ENCODE measurements around the gene DISC1. TPM values are rescaled to one million over a fixed set of nuclear protein-coding genes. Genes with fewer than 3 reads are reported as not detected.

DISC1 gene
- total RNA-seq, 2 experiments from 2014 or later = 12.6 to 14.7 TPM

- no peaks in the 10 kb centered on the region for H3K9me3 Mint-ChIP-seq (ENCODE audit: insufficient read depth)
- no peaks in the 10 kb centered on the region for H3K4me1 Mint-ChIP-seq (ENCODE audit: low read depth)
- ChIA-PET POLR2A (no interaction called here), CTCF (no interaction called here)
- H3K27ac Mint-ChIP-seq = no peak overlapping the region
- no peak for DNase-seq
- no peak overlapping the region for H3K4me3 Mint-ChIP-seq
- ATAC-seq = no peak
- no peaks in the 10 kb centered on the region for H3K27me3 Mint-ChIP-seq (ENCODE audit: low read depth)
- no peaks in the 10 kb centered on the region for H3K36me3 Mint-ChIP-seq (ENCODE audit: low read depth)
These were observed 378.7 kb downstream of the DISC1 start for GRCh38 chr1:232005300-232005699.

DNA sequence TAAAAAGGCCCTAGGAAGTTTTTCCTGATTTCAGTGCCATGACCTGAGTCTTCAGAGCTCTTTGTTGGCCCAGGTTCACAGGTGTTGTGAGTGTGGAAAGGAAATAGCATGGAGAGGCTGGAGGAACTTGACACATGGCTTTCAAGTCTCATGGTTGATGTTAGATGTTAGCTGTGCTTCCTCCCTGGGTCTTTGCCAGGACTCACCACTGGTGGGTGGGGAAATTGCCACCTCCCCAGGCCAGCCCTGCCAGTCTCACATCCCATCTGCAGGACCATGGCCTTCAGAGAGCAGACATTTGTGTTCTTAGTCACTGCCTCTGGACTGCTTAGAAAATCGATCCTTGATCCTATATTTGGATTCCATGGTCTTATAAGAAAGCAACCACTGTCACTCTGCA, 383.2 kb downstream of the DISC1 start:
- no peaks in the 10 kb centered on the region for H3K36me3 Mint-ChIP-seq (ENCODE audit: low read depth)
- H3K4me3 Mint-ChIP-seq = no peak overlapping the region
- DNase-seq (no peak), ATAC-seq (no peak)
- no peaks in the 10 kb centered on the region for H3K27me3 Mint-ChIP-seq (ENCODE audit: low read depth)
- no peaks in the 10 kb centered on the region for H3K4me1 Mint-ChIP-seq (ENCODE audit: low read depth)
- ChIA-PET CTCF (no interaction called here), POLR2A (no interaction called here)
- H3K9me3 Mint-ChIP-seq (ENCODE audit: insufficient read depth) = no peaks in the 10 kb centered on the region
- H3K27ac Mint-ChIP-seq = no peak overlapping the region

DNA sequence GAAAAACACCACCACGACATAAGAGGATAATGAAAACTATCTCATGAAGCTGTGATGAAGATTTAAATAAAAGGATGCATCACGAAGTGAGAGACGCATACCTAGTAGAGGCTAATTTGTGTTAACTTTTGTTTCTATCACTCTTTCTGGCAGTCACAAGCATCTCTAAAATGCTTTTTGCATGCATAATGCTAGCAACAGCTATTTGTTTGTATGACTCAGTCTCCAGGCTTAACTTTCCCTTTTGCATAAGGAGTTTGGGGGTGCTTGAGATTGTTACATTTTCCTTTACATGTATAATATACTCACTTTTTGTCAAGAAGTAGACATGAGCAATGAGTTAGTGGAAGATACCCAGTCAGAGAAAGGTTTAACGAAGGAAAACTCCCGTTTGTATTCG, 385.4 kb downstream of the DISC1 start:
- no peak overlapping the region for H3K27ac Mint-ChIP-seq
- no peaks in the 10 kb centered on the region for H3K9me3 Mint-ChIP-seq (ENCODE audit: insufficient read depth)
- H3K36me3 Mint-ChIP-seq (ENCODE audit: low read depth) = no peaks in the 10 kb centered on the region
- ChIA-PET POLR2A (no interaction called here), CTCF (no interaction called here)
- no peaks in the 10 kb centered on the region for H3K27me3 Mint-ChIP-seq (ENCODE audit: low read depth)
- ATAC-seq (no peak), DNase-seq (no peak)
- H3K4me1 Mint-ChIP-seq (ENCODE audit: low read depth) = no peaks in the 10 kb centered on the region
- no peak overlapping the region for H3K4me3 Mint-ChIP-seq

DNA sequence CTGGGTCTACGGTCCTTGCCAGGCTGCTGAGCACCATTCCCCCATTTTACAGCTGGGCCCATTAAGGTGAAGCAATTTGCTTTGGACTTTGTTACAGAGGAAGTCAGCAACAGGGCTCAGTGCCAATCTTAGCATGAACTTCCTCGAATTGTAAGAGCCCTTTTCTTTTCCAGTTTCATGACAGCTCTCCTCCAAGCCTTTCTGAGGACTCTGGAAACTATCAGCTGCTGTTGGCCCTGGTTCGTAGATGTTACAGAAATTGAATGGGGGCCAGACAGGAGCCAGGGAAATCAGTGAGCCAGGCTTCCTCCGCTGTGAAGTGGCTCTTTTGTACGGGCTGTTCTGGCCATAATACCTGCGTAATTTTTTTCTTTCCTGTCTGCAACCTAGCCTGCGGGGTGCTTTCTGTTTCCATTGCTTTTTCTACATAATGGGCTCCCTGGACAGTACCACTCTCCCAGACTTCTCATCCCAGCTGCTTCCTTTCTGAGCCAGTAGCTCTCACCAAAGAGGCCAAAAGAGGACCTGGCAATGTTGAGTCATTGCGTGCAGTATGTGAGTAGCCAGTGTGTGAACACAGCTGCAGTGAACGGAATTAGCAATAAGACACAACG, 386.3 kb downstream of the DISC1 start:
- Mint-ChIP-seq H3K4me1 (ENCODE audit: low read depth) (no peaks in the 10 kb centered on the region), H3K9me3 (ENCODE audit: insufficient read depth) (no peaks in the 10 kb centered on the region), H3K27me3 (ENCODE audit: low read depth) (no peaks in the 10 kb centered on the region), H3K4me3 (no peak overlapping the region), H3K27ac (no peak overlapping the region), H3K36me3 (ENCODE audit: low read depth) (no peaks in the 10 kb centered on the region)
- ChIA-PET POLR2A (no interaction called here), CTCF (no interaction called here)
- DNase-seq (no peak), ATAC-seq (no peak)

DNA sequence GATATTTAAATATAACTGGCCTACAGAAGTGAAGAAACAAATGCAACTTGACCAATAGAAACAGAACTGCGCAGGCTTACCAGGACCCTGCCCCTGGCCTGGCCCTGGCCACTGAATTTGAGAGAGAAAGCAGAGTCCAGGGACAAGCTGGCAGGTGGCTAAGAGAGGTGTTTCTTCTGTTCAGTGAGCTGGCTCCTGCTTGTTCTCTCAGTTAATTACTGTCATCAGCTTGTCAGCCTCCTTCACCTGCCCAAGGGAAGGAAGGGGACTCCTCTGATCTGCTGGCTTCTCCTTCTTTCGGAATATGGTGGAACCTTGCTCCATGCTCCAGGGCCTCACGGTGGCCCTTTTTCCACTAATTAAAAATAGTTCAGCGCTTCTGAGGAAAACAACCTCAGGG, 388.4 kb downstream of the DISC1 start:
- no peak overlapping the region for H3K4me3 Mint-ChIP-seq
- H3K4me1 Mint-ChIP-seq (ENCODE audit: low read depth) = no peaks in the 10 kb centered on the region
- H3K9me3 Mint-ChIP-seq (ENCODE audit: insufficient read depth) = no peaks in the 10 kb centered on the region
- ATAC-seq (no peak), DNase-seq (no peak)
- POLR2A ChIA-PET = no interaction called here
- no peaks in the 10 kb centered on the region for H3K36me3 Mint-ChIP-seq (ENCODE audit: low read depth)
- H3K27me3 Mint-ChIP-seq (ENCODE audit: low read depth) = no peaks in the 10 kb centered on the region
- CTCF ChIA-PET = interaction anchor here (1.0 kb wide), 1 partner anchor 31 kb away, joined by 5 read pairs; no protein-coding TSS in a partner anchor
- H3K27ac Mint-ChIP-seq = no peak overlapping the region

DNA sequence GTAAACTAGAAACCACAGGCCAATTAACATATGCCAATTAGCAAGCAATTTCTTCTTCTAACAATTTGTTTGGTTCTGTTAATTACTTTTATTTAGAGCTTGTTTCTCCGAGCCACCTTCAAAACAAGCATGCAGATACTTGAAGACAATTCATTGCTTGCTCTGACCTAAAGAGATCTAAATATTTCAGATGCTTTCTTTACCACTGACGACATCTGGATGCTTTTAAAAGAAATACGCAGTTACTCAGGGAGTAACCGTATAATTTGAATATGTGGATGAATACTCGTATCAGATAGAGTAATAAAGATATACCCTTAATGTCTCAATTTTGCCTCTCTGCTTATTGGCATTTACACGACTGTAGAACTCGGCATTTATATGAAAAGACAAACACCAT, 390.0 kb downstream of the DISC1 start:
- DNase-seq (no peak), ATAC-seq (no peak)
- no peaks in the 10 kb centered on the region for H3K4me1 Mint-ChIP-seq (ENCODE audit: low read depth)
- H3K27ac Mint-ChIP-seq = no peak overlapping the region
- no peak overlapping the region for H3K4me3 Mint-ChIP-seq
- no peaks in the 10 kb centered on the region for H3K36me3 Mint-ChIP-seq (ENCODE audit: low read depth)
- POLR2A ChIA-PET = no interaction called here
- H3K27me3 Mint-ChIP-seq (ENCODE audit: low read depth) = no peaks in the 10 kb centered on the region
- H3K9me3 Mint-ChIP-seq (ENCODE audit: insufficient read depth) = no peaks in the 10 kb centered on the region
- CTCF ChIA-PET = no interaction called here

GRCh38 chr1:232017057-232017456, 390.5 kb downstream of the DISC1 start:
- no peak for ATAC-seq
- POLR2A ChIA-PET = no interaction called here
- CTCF ChIA-PET = no interaction called here
- no peaks in the 10 kb centered on the region for H3K4me1 Mint-ChIP-seq (ENCODE audit: low read depth)
- H3K4me3 Mint-ChIP-seq = no peak overlapping the region
- no peak for DNase-seq
- no peaks in the 10 kb centered on the region for H3K36me3 Mint-ChIP-seq (ENCODE audit: low read depth)
- H3K27me3 Mint-ChIP-seq (ENCODE audit: low read depth) = no peaks in the 10 kb centered on the region
- H3K27ac Mint-ChIP-seq = no peak overlapping the region
- no peaks in the 10 kb centered on the region for H3K9me3 Mint-ChIP-seq (ENCODE audit: insufficient read depth)

DNA sequence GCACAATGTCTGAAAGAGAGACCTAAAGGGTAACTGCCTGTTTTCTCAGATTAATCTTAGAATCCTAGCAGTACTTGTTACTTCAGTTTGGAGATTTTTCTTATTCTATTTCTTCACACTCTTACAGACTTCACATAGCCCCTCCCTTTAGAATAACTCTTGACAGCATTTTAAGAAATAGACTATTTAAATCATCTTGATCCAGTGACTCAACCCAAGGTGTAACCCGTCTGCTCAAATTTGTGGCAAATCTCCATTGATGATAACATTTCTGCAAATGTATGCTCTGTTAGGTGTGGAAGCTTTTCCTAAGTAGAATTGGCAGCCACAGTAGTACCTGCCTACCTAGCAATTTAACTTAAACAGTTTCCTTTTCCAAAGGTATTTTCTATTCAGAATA, 391.2 kb downstream of the DISC1 start:
- Mint-ChIP-seq H3K27me3 (ENCODE audit: low read depth) (no peaks in the 10 kb centered on the region), H3K27ac (no peak overlapping the region), H3K36me3 (ENCODE audit: low read depth) (no peaks in the 10 kb centered on the region), H3K4me3 (no peak overlapping the region), H3K9me3 (ENCODE audit: insufficient read depth) (no peaks in the 10 kb centered on the region), H3K4me1 (ENCODE audit: low read depth) (no peaks in the 10 kb centered on the region)
- ATAC-seq (no peak), DNase-seq (no peak)
- CTCF ChIA-PET = no interaction called here
- POLR2A ChIA-PET = no interaction called here

- H3K4me3 Mint-ChIP-seq = no peak overlapping the region
- no peaks in the 10 kb centered on the region for H3K27me3 Mint-ChIP-seq (ENCODE audit: low read depth)
- ChIA-PET CTCF (no interaction called here), POLR2A (no interaction called here)
- no peak for ATAC-seq
- H3K9me3 Mint-ChIP-seq (ENCODE audit: insufficient read depth) = no peaks in the 10 kb centered on the region
- H3K27ac Mint-ChIP-seq = no peak overlapping the region
- no peaks in the 10 kb centered on the region for H3K4me1 Mint-ChIP-seq (ENCODE audit: low read depth)
- DNase-seq = no peak
- no peaks in the 10 kb centered on the region for H3K36me3 Mint-ChIP-seq (ENCODE audit: low read depth)
These were observed 391.8 kb downstream of the DISC1 start for GRCh38 chr1:232018231-232019025.

GRCh38 chr1:232019026-232019340, 392.4 kb downstream of the DISC1 start:
- ChIA-PET POLR2A (no interaction called here), CTCF (no interaction called here)
- Mint-ChIP-seq H3K4me1 (ENCODE audit: low read depth) (no peaks in the 10 kb centered on the region), H3K9me3 (ENCODE audit: insufficient read depth) (no peaks in the 10 kb centered on the region), H3K27ac (no peak overlapping the region), H3K27me3 (ENCODE audit: low read depth) (no peaks in the 10 kb centered on the region), H3K4me3 (no peak overlapping the region), H3K36me3 (ENCODE audit: low read depth) (no peaks in the 10 kb centered on the region)
- ATAC-seq = no peak
- DNase-seq = no peak

DNA sequence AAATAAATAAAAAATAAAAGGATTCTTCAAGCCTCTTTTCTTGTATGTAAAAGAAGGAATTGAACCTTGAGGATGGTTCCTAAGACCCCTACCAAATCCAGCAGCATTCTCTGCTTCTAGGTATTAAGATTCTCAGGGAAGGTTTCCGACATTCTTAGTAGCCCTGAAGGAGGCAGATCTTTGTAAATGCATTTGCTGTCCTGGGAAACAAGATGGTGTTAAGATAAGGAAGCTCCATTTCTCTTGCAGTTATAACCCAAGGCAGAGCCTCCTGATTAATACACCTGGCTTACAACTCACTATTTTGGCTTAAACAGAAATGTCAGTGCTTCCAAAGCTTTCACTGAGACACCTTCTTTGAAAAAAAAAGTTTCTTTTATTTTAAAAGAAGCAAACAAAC, 393.8 kb downstream of the DISC1 start:
- Mint-ChIP-seq H3K9me3 (ENCODE audit: insufficient read depth) (no peaks in the 10 kb centered on the region), H3K27me3 (ENCODE audit: low read depth) (no peaks in the 10 kb centered on the region), H3K27ac (no peak overlapping the region), H3K4me1 (ENCODE audit: low read depth) (no peaks in the 10 kb centered on the region), H3K4me3 (no peak overlapping the region), H3K36me3 (ENCODE audit: low read depth) (no peaks in the 10 kb centered on the region)
- DNase-seq (no peak), ATAC-seq (no peak)
- POLR2A ChIA-PET = no interaction called here
- CTCF ChIA-PET = no interaction called here

DNA sequence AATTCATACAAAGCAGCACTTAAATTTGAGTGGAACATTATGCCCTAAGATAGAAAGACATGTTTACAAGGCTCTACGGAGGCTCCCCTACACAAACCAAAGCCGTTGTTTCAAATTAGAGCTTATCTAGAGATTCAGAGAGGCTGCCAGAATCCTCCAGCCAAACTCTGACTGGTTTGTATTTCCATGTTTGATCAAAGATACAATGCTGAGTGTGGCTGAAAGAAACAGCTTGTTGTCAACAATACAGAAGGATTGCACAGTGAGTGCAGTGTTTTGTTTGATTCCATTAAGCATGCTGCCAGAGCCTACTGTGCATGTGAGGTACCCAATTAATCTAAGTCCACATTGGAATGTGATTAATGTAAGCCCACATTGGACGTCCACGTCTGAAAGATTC, 402.7 kb downstream of the DISC1 start:
- H3K27ac Mint-ChIP-seq = no peak overlapping the region
- no peaks in the 10 kb centered on the region for H3K9me3 Mint-ChIP-seq (ENCODE audit: insufficient read depth)
- no peaks in the 10 kb centered on the region for H3K27me3 Mint-ChIP-seq (ENCODE audit: low read depth)
- no peak overlapping the region for H3K4me3 Mint-ChIP-seq
- DNase-seq (no peak), ATAC-seq (no peak)
- H3K36me3 Mint-ChIP-seq (ENCODE audit: low read depth) = peaks cover 2% of the 10 kb centered on the region
- no peaks in the 10 kb centered on the region for H3K4me1 Mint-ChIP-seq (ENCODE audit: low read depth)
- POLR2A ChIA-PET = no interaction called here
- CTCF ChIA-PET = interaction anchor here (1.9 kb wide), 1 partner anchor 163 kb away, joined by 5 read pairs; no protein-coding TSS in a partner anchor

- no peak overlapping the region for H3K4me3 Mint-ChIP-seq
- H3K9me3 Mint-ChIP-seq (ENCODE audit: insufficient read depth) = no peaks in the 10 kb centered on the region
- H3K4me1 Mint-ChIP-seq (ENCODE audit: low read depth) = no peaks in the 10 kb centered on the region
- CTCF ChIA-PET = no interaction called here
- peaks cover 2% of the 10 kb centered on the region for H3K36me3 Mint-ChIP-seq (ENCODE audit: low read depth)
- H3K27ac Mint-ChIP-seq = no peak overlapping the region
- no peaks in the 10 kb centered on the region for H3K27me3 Mint-ChIP-seq (ENCODE audit: low read depth)
- POLR2A ChIA-PET = no interaction called here
- no peak for ATAC-seq
- no peak for DNase-seq
These were observed 404.6 kb downstream of the DISC1 start for GRCh38 chr1:232031156-232031555.

Measured in activated CD8-positive, alpha-beta T cell treated with anti-CD3 and anti-CD28 coated beads, Interleukin-2, amount 10 ng/mL, durations not matched to agents 7 days and 5 days (primary cell).